Chondrocyte (in vitro differentiated cells): ENCODE data around the gene ENG. TPM values are rescaled to one million over a fixed set of nuclear protein-coding genes. Genes with fewer than 3 reads are reported as not detected.

Experiments used
- DNase-seq: peaks from one replicate; pipeline ENCODE4 v3.0.0; 2021; ENCODE audit warnings: mixed read lengths, low spot score
- H3K27ac Mint-ChIP-seq: one replicate; pipeline ENCODE4 v1.8.0; 2021; ENCODE audit warnings: mild to moderate bottlenecking, moderate library complexity, mixed read lengths; ENCODE audit not compliant: unreplicated experiment
- H3K27me3 Mint-ChIP-seq: 2 replicates; pipeline ENCODE4 v1.8.0; 2021; ENCODE audit warnings: low read depth, mixed read lengths
- H3K36me3 Mint-ChIP-seq: 2 replicates; pipeline ENCODE4 v1.8.0; 2021; ENCODE audit warnings: low read depth, mixed read lengths
- H3K4me1 Mint-ChIP-seq: 2 replicates; pipeline ENCODE4 v1.8.0; 2021; ENCODE audit warnings: low read depth, mild to moderate bottlenecking, mixed read lengths
- H3K4me3 Mint-ChIP-seq: one replicate; pipeline ENCODE4 v1.8.0; 2021; ENCODE audit warnings: mild to moderate bottlenecking, moderate library complexity, mixed read lengths; ENCODE audit not compliant: unreplicated experiment
- H3K9me3 Mint-ChIP-seq: 2 replicates; pipeline ENCODE4 v1.8.0; 2021; ENCODE audit warnings: low read depth, mixed read lengths
- total RNA-seq: library from RNA; stranded (reverse); gene quantifications from 3 replicates; pipeline ENCODE4 v1.2.1, GENCODE V29; 2021
- TF ChIP-seq, protein P1 (sequence below): fragments of 200-600 bp; sonication (generic); IDR thresholded peaks from 2 replicates; pipeline ENCODE4 v1.5.0; 2021; ENCODE audit warnings: antibody characterized with exemption, mild to moderate bottlenecking, moderate library complexity

ENG gene
- total RNA-seq, 1 donor from 2014 or later, result 81.3 TPM

GRCh38 chr9:127875306-127875966, 21.0 kb upstream of the ENG start:
- DNase-seq, result no peak
- TF ChIP-seq, protein P1, sequence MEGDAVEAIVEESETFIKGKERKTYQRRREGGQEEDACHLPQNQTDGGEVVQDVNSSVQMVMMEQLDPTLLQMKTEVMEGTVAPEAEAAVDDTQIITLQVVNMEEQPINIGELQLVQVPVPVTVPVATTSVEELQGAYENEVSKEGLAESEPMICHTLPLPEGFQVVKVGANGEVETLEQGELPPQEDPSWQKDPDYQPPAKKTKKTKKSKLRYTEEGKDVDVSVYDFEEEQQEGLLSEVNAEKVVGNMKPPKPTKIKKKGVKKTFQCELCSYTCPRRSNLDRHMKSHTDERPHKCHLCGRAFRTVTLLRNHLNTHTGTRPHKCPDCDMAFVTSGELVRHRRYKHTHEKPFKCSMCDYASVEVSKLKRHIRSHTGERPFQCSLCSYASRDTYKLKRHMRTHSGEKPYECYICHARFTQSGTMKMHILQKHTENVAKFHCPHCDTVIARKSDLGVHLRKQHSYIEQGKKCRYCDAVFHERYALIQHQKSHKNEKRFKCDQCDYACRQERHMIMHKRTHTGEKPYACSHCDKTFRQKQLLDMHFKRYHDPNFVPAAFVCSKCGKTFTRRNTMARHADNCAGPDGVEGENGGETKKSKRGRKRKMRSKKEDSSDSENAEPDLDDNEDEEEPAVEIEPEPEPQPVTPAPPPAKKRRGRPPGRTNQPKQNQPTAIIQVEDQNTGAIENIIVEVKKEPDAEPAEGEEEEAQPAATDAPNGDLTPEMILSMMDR, result no peak
- peaks cover 38% of the 10 kb centered on the region for H3K4me1 Mint-ChIP-seq
- peak overlapping the region; percentile 48 for H3K4me3 Mint-ChIP-seq
- H3K27ac Mint-ChIP-seq, result peak overlapping the region; percentile 63
- no peaks in the 10 kb centered on the region for H3K27me3 Mint-ChIP-seq
- H3K9me3 Mint-ChIP-seq, result no peaks in the 10 kb centered on the region
- H3K36me3 Mint-ChIP-seq, result peaks cover 11% of the 10 kb centered on the region

- TF ChIP-seq, protein P1, result no peak
- Mint-ChIP-seq H3K27ac (peak overlapping the region; percentile 5), H3K9me3 (no peaks in the 10 kb centered on the region), H3K4me3 (no peak overlapping the region), H3K27me3 (no peaks in the 10 kb centered on the region), H3K4me1 (peaks cover 38% of the 10 kb centered on the region), H3K36me3 (peaks cover 11% of the 10 kb centered on the region)
- no peak for DNase-seq
Measured at GRCh38 chr9:127874301-127875221, 20.1 kb upstream of the ENG start.

DNA sequence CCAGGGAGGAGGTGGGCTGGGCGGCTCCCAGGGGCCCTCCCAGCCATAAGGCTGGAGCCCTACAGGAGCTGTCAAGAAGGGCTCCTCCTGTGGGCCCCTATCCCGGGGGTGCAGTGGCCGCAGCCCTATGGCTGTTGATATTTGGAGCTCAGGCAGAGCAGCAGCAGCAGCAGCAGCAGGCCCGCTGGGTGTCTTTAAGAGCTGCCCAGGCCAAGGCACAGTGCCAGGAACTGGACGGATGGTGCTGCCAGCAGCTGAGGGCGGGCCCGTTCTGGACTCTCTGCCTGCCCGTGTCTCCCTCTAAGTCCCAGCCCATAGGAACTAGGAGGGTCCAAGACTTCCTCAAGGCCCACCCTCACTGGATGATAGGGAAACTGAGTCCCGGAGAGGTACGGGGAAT, 19.4 kb upstream of the ENG start:
- H3K27me3 Mint-ChIP-seq, result no peaks in the 10 kb centered on the region
- H3K4me1 Mint-ChIP-seq, result peaks cover 38% of the 10 kb centered on the region
- no peak overlapping the region for H3K4me3 Mint-ChIP-seq
- H3K27ac Mint-ChIP-seq, result no peak overlapping the region
- H3K9me3 Mint-ChIP-seq, result no peaks in the 10 kb centered on the region
- H3K36me3 Mint-ChIP-seq, result peaks cover 11% of the 10 kb centered on the region
- TF ChIP-seq, protein P1, result no peak
- DNase-seq, result no peak

- Mint-ChIP-seq H3K9me3 (no peaks in the 10 kb centered on the region), H3K4me3 (no peak overlapping the region), H3K27me3 (no peaks in the 10 kb centered on the region), H3K36me3 (peaks cover 15% of the 10 kb centered on the region), H3K4me1 (peaks cover 36% of the 10 kb centered on the region), H3K27ac (no peak overlapping the region)
- DNase-seq, result no peak
- TF ChIP-seq, protein P1, result no peak
Measured at GRCh38 chr9:127873223-127873691, 18.8 kb upstream of the ENG start.
